ENCODE data around the gene SETD5.
A peak's percentile ranks its signal among the peaks of the same experiment; 100 is the strongest.
"Not testable (repeated sequence)": the region's sequence is repeated elsewhere in the genome, so short reads cannot be mapped to it uniquely, and the experiment has no call there.

The SETD5 gene

GRCh38 chr3:9468460-9468859 lies 71.0 kb downstream of the SETD5 start:
- DNase-seq: no peak

DNA sequence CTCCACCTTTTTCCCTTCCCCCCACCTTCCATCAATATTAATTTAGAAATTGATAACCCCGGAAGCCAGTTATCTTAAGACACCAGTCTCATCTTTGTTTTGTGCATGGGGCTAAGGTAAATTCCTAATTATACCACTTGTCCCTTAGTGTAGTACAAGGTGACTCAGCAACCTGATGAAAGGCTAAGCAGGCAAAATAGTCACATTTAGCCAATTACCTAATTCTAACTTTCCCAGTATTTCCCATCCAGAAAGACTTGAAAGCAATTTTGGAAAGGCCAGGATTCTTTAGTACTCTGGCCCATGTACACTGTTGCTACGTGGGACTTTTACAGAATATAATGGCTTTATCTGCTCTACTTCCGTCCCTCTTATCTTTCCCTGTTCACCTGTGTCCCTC lies 72.6 kb downstream of the SETD5 start:
- no peak for DNase-seq

DNA sequence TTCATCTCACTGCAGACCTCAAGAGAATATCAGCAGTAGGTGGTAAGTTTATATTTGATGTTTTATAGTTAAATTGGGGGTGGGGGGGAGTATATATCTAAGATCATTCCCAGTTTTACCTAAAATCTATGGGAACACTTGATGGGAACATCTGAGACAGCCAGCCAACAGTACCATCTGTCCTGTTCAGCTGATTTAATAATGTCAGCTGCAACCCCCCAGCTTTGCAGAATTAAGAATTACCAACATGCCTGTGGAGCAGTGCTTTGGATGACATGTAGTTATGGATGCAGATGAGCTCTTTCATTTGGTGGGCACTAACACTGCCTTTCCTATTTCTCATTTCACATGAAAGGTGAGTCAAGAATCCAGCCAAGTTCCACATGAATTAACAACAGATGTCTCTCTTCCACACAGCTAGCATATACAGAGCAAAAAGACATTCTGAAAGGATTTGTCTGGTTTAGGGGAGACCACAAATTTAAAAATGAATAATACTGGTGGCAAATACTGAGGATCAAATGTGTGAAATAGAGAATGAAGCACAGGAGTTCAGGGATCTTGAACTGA lies 76.2 kb downstream of the SETD5 start:
- DNase-seq: peak; percentile 61

DNA sequence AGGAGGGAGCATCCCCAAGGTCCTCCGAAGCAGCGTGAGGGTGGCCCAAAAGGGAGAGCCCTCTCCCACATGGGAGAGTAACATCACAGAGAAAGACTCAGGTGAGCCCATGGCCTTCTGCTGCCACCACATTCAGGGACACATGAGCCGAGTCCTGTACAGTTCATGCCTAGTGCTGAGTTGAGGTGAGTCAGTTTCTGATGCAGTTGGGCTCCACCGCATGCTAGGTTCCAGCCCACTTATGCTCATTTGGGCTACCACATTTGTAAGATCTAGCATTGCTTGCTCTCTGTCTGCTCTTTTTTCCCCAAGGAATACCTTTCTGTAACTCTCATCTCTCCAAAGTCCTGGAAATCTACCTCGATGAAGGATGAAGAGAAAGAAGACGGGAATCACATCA lies 77.1 kb downstream of the SETD5 start:
- no peak for DNase-seq

GRCh38 chr3:9476935-9477334 lies 79.5 kb downstream of the SETD5 start:
- no peak for DNase-seq

GRCh38 chr3:9480265-9480664 lies 82.8 kb downstream of the SETD5 start:
- DNase-seq: no peak

DNA sequence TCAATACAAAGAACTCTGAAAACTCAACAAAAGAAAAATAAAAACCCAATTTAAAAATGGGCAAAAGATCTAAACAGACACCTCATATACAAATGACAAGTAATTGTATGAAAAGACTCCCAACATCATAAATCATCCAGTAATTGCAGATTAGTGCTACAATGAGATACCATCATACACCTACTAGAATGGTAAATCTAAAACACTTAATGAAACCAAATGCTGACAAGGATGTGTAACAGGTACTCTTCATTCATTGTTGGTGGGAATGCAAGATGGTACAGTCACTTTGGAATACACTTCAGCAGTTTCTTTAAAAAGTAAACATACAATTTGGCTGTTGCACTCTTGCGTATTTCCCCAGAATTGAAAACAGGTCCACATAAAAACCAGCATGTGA lies 87.8 kb downstream of the SETD5 start:
- DNase-seq: no peak

- DNase-seq: no peak
Observed at GRCh38 chr3:9491506-9491905, 94.1 kb downstream of the SETD5 start.

- not testable (repeated sequence) for DNase-seq
Observed at GRCh38 chr3:9494036-9494435, 96.6 kb downstream of the SETD5 start.

DNA sequence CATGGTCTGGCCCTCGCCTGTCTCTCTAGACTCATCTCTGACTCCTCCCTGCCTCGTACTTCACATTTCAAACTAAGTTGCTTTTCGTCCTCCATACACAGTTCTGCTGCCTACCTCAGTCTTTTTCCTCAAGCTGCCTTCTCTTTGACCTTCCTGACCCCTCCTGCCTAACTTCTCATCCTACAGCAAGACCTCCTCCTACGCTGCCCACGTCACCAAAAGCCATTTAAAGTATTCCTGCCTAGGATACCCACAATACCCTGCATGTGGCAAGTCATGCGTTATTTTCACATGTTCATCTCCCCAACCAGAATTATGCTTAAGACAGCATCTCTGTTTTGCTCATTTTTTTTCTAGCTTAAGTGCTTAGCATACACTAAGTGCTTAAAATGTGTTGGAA lies 99.5 kb downstream of the SETD5 start:
- no peak for DNase-seq

- peak; percentile 35 for DNase-seq
Observed at GRCh38 chr3:9497821-9498565, 100.6 kb downstream of the SETD5 start.

GRCh38 chr3:9498781-9499180 lies 101.4 kb downstream of the SETD5 start:
- no peak for DNase-seq

- DNase-seq: no peak
Observed at GRCh38 chr3:9499455-9500107, 102.2 kb downstream of the SETD5 start.

DNA sequence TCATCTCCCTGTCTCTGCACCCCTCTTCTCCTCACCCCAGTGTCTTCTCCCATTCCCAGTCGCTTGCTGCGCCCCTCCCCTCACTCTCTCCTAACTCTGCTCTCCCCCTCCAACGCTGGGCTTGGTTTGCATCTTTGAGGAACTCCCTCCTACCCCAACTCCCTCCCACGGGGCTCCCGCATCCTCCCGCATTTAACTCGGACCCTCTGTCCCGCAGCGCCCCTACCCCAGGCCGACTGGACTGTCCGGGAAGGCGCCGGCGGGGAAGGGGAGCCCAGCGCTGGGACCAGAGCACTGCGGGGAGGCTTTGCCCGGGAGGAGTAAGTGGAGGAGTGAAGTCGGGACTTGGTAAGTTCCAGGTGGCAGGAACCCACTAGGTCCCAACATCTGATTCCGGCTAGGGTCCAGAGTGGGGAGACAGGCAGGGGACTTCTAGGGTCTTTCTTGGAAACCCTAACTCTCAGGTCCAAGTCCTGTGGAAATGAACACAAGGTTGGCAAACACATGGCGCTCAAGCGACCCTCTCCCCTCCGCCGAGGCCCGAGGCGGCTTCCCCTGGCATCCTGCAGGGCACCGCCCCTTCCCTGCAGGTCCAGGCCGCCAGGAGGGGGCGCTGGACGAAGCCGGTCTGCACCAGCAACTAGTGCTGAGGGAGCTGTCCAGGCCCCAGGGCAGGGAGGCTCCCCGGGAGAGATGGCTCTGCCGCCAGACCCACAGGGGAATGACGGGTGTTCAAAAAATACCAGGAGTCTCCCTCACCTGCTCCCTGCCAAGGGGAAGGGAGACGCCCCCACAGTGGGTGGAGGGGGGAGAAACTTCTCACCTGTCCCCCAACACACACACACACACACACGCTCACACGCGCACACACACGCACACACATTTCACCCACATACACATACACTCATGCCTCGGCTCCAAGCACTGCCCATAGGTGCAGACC lies 103.0 kb downstream of the SETD5 start:
- peak; percentile 43 for DNase-seq

GRCh38 chr3:9501226-9501625 lies 103.8 kb downstream of the SETD5 start:
- DNase-seq: no peak

GRCh38 chr3:9503283-9503682 lies 105.9 kb downstream of the SETD5 start:
- DNase-seq: peak; percentile 57

DNA sequence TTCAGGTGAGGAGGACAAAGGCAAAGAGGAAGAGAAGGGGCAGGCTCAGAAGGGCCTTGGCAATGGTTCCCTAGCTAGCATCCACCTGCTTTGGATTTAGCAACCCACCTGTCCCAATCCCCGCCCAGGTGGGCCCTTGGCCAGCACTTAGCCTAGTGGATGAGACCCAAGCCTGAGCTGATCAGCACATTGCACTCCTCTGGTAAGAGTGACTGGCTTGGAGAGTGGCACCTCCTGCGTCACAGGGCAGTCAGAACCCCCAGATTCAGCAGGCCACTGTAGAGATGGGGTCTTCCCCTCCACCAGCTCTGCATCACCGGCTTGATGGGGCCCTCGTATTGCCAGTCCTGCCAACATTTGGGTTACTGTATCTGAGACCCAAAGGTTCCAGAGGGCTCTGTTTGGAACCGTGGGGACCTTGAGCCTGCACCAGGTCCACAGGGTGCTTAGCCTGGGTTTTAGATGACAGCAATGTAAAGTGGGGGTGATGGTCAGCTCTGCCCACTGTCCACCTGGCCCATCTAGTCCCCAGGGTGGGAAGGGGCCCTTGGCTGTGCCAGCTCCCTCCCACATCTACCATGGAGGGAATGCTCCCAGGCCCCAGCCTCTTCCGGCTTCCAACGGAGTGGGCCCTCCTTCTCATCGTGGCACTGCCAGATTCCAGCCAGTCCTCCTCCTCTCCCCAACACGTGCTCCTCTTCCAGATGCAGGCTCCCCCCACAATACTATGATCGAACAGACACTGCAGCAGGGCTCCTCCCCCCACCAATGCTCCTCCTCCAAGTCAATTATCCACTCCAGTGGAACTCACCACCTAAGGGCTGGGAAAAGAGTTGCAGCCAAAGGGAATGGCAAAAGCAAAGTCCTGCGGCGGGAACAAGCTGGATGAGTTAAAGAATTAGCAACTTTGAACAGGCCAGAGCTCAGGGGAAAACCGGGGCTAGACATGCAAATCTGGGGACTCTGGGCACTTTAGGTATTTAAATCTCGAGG lies 110.5 kb downstream of the SETD5 start:
- no peak for DNase-seq

DNA sequence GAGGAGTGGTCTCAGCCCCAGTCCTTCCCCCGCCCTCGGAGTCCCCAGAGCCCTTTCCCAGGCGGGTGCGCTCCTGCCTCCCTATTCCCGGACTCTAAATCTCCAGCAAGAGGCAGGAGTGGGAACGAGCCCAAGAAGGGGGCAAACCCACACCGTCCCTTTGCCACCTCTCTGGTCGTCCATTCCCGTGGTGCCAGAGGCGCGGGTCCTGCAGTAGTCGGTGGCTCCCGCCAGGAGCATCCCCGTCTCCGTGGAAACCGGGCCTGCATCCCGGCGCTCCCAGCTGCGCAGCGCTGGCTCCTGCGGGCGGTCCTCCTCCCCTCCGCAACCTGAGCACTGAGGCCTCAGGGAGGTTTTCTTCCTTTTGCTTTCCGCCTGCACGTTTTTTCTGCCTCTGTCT lies 111.4 kb downstream of the SETD5 start:
- no peak for DNase-seq

DNA sequence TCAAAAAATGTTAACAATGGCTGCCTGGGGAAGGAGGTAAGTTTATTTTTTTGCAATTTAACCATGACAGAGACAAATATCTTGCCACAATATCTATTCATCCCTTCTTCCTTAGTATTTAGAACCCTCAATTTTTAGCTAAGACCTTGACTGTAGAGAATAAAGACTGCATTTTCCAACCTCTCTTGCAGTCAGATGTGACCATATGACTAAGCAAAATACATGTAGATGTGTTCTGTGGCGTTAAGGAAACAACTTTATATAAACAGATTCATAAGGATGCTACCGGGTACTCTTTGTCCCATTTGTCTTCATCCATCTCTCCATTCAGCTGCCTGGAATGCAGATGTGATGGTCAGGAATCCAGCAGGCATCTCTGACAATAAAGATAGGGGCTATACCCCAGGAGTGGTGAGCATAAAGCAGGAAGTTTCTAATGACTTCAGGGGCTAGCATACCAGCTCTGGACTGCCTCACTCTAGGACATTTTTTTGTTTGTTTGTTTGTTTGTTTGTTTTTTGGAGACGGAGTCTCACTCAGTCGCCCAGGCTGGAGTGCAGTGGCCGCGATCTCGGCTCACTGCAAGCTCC lies 115.1 kb downstream of the SETD5 start:
- no peak for DNase-seq

GRCh38 chr3:9514306-9514705 lies 116.9 kb downstream of the SETD5 start:
- no peak for DNase-seq

GRCh38 chr3:9514956-9515355 lies 117.5 kb downstream of the SETD5 start:
- DNase-seq: no peak

DNA sequence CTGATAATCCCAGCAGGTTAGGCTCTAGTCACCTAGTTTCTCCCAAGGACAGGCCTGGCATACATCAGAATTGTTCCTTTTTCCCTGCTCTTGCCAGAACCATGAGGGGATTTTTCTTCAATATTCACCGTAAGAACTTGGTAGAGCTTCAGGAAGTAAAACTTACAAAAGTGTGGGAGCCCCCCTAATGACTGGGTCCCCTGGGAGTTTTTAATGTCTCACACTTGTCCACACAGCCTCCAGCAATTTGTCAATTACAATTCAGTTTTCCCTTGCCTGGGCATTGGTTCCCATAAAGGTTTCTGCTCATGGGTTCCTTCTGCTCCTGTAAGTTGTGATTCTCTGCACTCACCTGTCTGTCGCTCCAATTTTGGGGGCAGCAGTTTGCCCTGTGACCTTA lies 127.7 kb downstream of the SETD5 start:
- no peak for DNase-seq

All from fibroblast of upper back skin (primary cell).